Heart left ventricle (tissue), 16 donors: Measurements from ENCODE around the gene SPATC1L. TPM values are rescaled to one million over a fixed set of nuclear protein-coding genes. Genes with fewer than 3 reads are reported as not detected.

ENCODE experiments used
- ATAC-seq, 4 donors: fragments of 200-7000 bp; cut with Tn5 transposase; one replicate each; pipeline ENCODE4 v1.9.1; 2020 to 2022; ENCODE audit warnings: moderate library complexity in 4 of 4, mild to moderate bottlenecking in 3 of 4, moderate number of reproducible peaks in 1 of 4
- DNase-seq, 5 donors: peaks; one replicate each; pipeline ENCODE4 v3.0.0-alpha.2; 2020
- H3K27ac ChIP-seq, 12 donors: fragments of 200-600 bp; sonication (generic) in 4 of 12; one replicate each; pipeline versions ENCODE4 v1.5.0 to v1.8.0; 2016 to 2022; ENCODE audit warnings: mild to moderate bottlenecking in 2 of 12
- H3K27me3 ChIP-seq, 9 donors: fragments of 200-600 bp; sonication (generic) in 2 of 9; one replicate each; pipeline versions ENCODE4 v1.5.1 to v1.8.0; 2016 to 2022; ENCODE audit warnings: mild to moderate bottlenecking in 3 of 9
- H3K36me3 ChIP-seq, 9 donors: fragments of 200-600 bp; sonication (generic) in 2 of 9; one replicate each; pipeline versions ENCODE4 v1.5.0 to v1.8.0; 2018 to 2022; ENCODE audit warnings: mild to moderate bottlenecking in 2 of 9
- H3K4me1 ChIP-seq, 12 donors: fragments of 200-600 bp; sonication (generic) in 4 of 12; one replicate each; pipeline versions ENCODE4 v1.5.0 to v1.8.0; 2016 to 2022; ENCODE audit warnings: mild to moderate bottlenecking in 3 of 12
- H3K4me3 ChIP-seq, 12 donors: fragments of 200-600 bp; sonication (generic) in 4 of 12; one replicate each; pipeline versions ENCODE4 v1.5.0 to v1.8.0; 2017 to 2022; ENCODE audit warnings: mild to moderate bottlenecking in 9 of 12, moderate library complexity in 4 of 12
- H3K9me3 ChIP-seq, 12 donors: fragments of 200-600 bp; sonication (generic) in 4 of 12; one replicate each; pipeline versions ENCODE4 v1.5.0 to v1.8.0; 2016 to 2022; ENCODE audit warnings: mild to moderate bottlenecking in 1 of 12
- CTCF ChIP-seq, 12 donors: fragments of 200-600 bp; sonication (generic) in 4 of 12; IDR thresholded peaks; one replicate each; pipeline versions ENCODE4 v1.5.0 to v1.8.0; 2018 to 2022; ENCODE audit warnings: antibody characterized with exemption in 12 of 12, mild to moderate bottlenecking in 5 of 12
- POLR2A ChIP-seq, 2 donors: fragments of 450-650 bp; IDR thresholded peaks; one replicate each; pipeline ENCODE4 v1.6.1; 2017; ENCODE audit warnings: antibody characterized with exemption in 2 of 2, mild to moderate bottlenecking in 2 of 2, moderate library complexity in 2 of 2
- WGBS, 4 donors: extraction: QIAGEN DNeasy Blood & Tissue Kit in 2 of 4; methylation state at CpG; one replicate each; pipeline versions ENCODE4 v1.1.5 to v1.1.7; 2013 to 2018; 5-methylcytosine and 5-hydroxymethylcytosine counted together
- intact Hi-C, 10 donors: fragments of 100-400 bp; cut with DNase I; formaldehyde crosslinking; loops; one replicate each; pipeline versions ENCODE4 v1.11.1 to v1.14.2; 2022
- polyA plus RNA-seq, 2 donors: library from polyadenylated mRNA; stranded (reverse); fragments of 200-250 nt; gene quantifications; one replicate each; pipeline ENCODE4 v1.2.3, GENCODE V29; 2013
- total RNA-seq, 9 donors: library from RNA; depleted of rRNA in 2 of 9; stranded (reverse); fragments of >200 nt in 2 of 9; fragmentation: NEBNext Ultra II Directional in 3 of 9; extraction: Animal tissue kit (Norgen Biotek cat#: 25700) in 3 of 9; gene quantifications; one replicate each; pipeline versions ENCODE4 v1.1.0 to v1.2.4, GENCODE V29; 2016 to 2023
- donor health status: ischemic (EF 13 %, LVEDD 7.1; RV severe dilation, severe dysfunction).
- donor health status: healthy with polysubstance abuse.
- donor health status: DM: no; HTN: yes; CAD: no.
- donor health status: DM: no; HTN: no; CAD: no.
- donor health status: ischemic (EF 25% LVEDD 6.9; RV normal size, moderate dysfunction).
- donor health status: ischemic (EF 25% LVEDD 5.7; RV mildly dilated, moderate dysfunction).
- donor health status: healthy.
- donor health status: DM: yes; HTN: yes; CAD: no.
- donor health status: ischemic (EF 35%, LVEDD 5.7; RV mildly dilated, moderate dysfunction).
- donor health status: nonischemic (EF 11% LVEDD 7.7; RV severe dilation, severe dysfunction).
- donor health status: DM: yes; HTN: yes; CAD: no.
- donor health status: PGD.
- donor health status: ischemic (EF 29% LVEDD 5.4; RV normal size, mild dysfunction).
- donor health status: nonischemic (EF 23%, LVEDD 6.1; RV moderate dilation, normal function).

Gene SPATC1L
- total and polyA plus RNA-seq, 11 donors = 4.9 to 16.8 (median 10.6) TPM

- peaks cover 0 to 5% (median 0%) of the 10 kb centered on the region in 9 donors for H3K36me3 ChIP-seq
- peaks cover 0 to 3% (median 0%) of the 10 kb centered on the region in 12 donors for H3K9me3 ChIP-seq
- 75 to 80% (median 78%) methylated on average over 8 of the region's 8 CpGs for WGBS, 4 donors
- TF ChIP-seq POLR2A (IDR thresholded peaks at IDR 0.05) = no peak
- TF ChIP-seq CTCF (IDR thresholded peaks at IDR 0.05) = no peak
- no peak overlapping the region for H3K27ac ChIP-seq
- no peak for ATAC-seq
- intact Hi-C loops = no loop called here
- no peaks in the 10 kb centered on the region for H3K27me3 ChIP-seq
- no peak overlapping the region for H3K4me3 ChIP-seq
- H3K4me1 ChIP-seq = peaks cover 0 to 7% (median 0%) of the 10 kb centered on the region in 12 donors
- DNase-seq = peak in 1 of 5 donors; percentile 6
Observed at GRCh38 chr21:46168659-46169386, 15.4 kb downstream of the SPATC1L start.

GRCh38 chr21:46168238-46168637 lies 16.0 kb downstream of the SPATC1L start:
- Histone ChIP-seq H3K36me3 (peaks cover 0 to 5% (median 0%) of the 10 kb centered on the region in 9 donors), H3K27ac (no peak overlapping the region), H3K4me1 (peaks cover 0 to 7% (median 0%) of the 10 kb centered on the region in 12 donors), H3K4me3 (no peak overlapping the region), H3K9me3 (no peaks in the 10 kb centered on the region), H3K27me3 (no peaks in the 10 kb centered on the region)
- peak in 1 of 4 donors; percentile 42 for ATAC-seq
- intact Hi-C loops = no loop called here
- TF ChIP-seq POLR2A (IDR thresholded peaks at IDR 0.05) (no peak), CTCF (IDR thresholded peaks at IDR 0.05) (no peak)
- 80 to 89% (median 82%) methylated on average over 7 to 14 of the region's 14 CpGs for WGBS, 4 donors
- DNase-seq = peak in 2 of 5 donors; percentile 13 to 61

GRCh38 chr21:46165098-46165497 lies 19.2 kb downstream of the SPATC1L start:
- Histone ChIP-seq H3K27me3 (peaks cover 0 to 9% (median 0%) of the 10 kb centered on the region in 9 donors), H3K4me1 (no peaks in the 10 kb centered on the region), H3K4me3 (no peak overlapping the region), H3K9me3 (no peaks in the 10 kb centered on the region), H3K36me3 (peaks cover 0 to 14% (median 0%) of the 10 kb centered on the region in 9 donors), H3K27ac (no peak overlapping the region)
- TF ChIP-seq POLR2A (IDR thresholded peaks at IDR 0.05) (no peak), CTCF (IDR thresholded peaks at IDR 0.05) (no peak)
- intact Hi-C loops = no loop called here
- ATAC-seq = no peak
- DNase-seq = no peak

DNA sequence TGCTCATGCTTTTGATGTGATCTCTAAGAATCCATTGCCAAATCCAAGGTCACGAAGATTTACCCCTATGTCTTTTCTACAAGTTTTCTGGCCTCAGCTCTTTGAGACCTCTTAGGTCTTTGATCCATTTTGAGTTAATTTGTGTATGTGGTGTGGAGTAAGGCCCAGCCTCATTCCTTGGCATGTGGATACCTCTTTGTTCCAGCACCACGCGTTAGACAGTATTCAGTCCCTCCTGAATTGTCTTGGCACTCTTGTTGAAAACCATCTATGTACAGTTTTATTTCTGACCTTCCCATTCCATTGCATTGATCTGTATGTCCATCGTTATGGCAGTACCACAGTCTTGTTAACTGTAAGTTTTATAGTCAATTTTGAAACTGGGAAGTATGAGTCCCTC lies 20.9 kb downstream of the SPATC1L start:
- Histone ChIP-seq H3K4me3 (no peak overlapping the region), H3K27ac (no peak overlapping the region), H3K4me1 (no peaks in the 10 kb centered on the region), H3K27me3 (peaks cover 0 to 9% (median 0%) of the 10 kb centered on the region in 9 donors), H3K36me3 (peaks cover 0 to 13% (median 0%) of the 10 kb centered on the region in 9 donors), H3K9me3 (no peaks in the 10 kb centered on the region)
- ATAC-seq (no peak), DNase-seq (no peak)
- intact Hi-C loops = no loop called here
- 74 to 89% (median 84%) methylated on average over 4 of the region's 4 CpGs for WGBS, 4 donors
- no peak for TF ChIP-seq CTCF (IDR thresholded peaks at IDR 0.05)
- no peak for TF ChIP-seq POLR2A (IDR thresholded peaks at IDR 0.05)
